ENCODE results near the gene SSH2.

SSH2 gene

GRCh38 chr17:29706045-29706431 is 224.0 kb downstream of the SSH2 start:
- TF ChIP-seq CTCF (IDR thresholded peaks at IDR 0.05): no peak
- H3K27me3 ChIP-seq: no peaks in the 10 kb centered on the region
- peaks cover 0 to 13% (median 13%) of the 10 kb centered on the region in 3 donors for H3K36me3 ChIP-seq
- no peak overlapping the region for H3K4me3 ChIP-seq
- no peak overlapping the region for H3K27ac ChIP-seq
- peaks cover 0 to 19% (median 4%) of the 10 kb centered on the region in 4 donors for H3K4me1 ChIP-seq
- DNase-seq: no peak
- intact Hi-C loops (cut with DNase I; ENCODE audit: low total_unique reads): no loop called here
- no peaks in the 10 kb centered on the region for H3K9me3 ChIP-seq

GRCh38 chr17:29705386-29705785 is 224.6 kb downstream of the SSH2 start:
- intact Hi-C loops (cut with DNase I; ENCODE audit: low total_unique reads): no loop called here
- TF ChIP-seq CTCF (IDR thresholded peaks at IDR 0.05): no peak

DNA sequence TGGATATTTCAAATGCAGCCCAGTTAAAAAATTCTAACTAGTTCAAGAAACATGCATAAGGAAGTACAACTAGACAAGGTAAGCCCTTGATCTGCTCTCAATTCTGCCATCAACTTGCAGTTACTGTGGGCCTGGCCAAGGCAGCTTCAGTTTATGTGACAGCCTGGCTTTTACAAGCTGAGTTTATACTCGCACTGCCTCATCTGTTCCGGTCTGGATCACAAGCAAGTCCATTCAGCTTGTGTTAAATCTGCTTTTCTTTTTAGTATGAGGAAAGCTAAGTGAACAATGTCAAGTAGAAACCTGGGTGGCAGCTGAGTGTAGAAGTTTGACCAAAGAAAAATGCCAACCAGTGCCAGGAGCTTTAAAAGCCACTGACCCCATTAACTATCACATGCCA is 230.7 kb downstream of the SSH2 start:
- TF ChIP-seq CTCF (IDR thresholded peaks at IDR 0.05): no peak
- no peaks in the 10 kb centered on the region for H3K4me1 ChIP-seq
- peaks cover 0 to 16% (median 13%) of the 10 kb centered on the region in 3 donors for H3K36me3 ChIP-seq
- no peak overlapping the region for H3K4me3 ChIP-seq
- H3K9me3 ChIP-seq: no peaks in the 10 kb centered on the region
- no peak for DNase-seq
- intact Hi-C loops (cut with DNase I; ENCODE audit: low total_unique reads): no loop called here
- H3K27me3 ChIP-seq: no peaks in the 10 kb centered on the region
- no peak overlapping the region for H3K27ac ChIP-seq

More at GRCh38 chr17:29705386-29705785, 224.6 kb downstream of the SSH2 start:
- peaks cover 0 to 16% (median 13%) of the 10 kb centered on the region in 3 donors for H3K36me3 ChIP-seq
- no peak overlapping the region for H3K4me3 ChIP-seq
- H3K27me3 ChIP-seq: no peaks in the 10 kb centered on the region
- H3K27ac ChIP-seq: peak overlapping the region in 1 of 2 donors; percentile 6
- no peak for DNase-seq
- peaks cover 0 to 13% (median 4%) of the 10 kb centered on the region in 4 donors for H3K4me1 ChIP-seq
- H3K9me3 ChIP-seq: no peaks in the 10 kb centered on the region

- Histone ChIP-seq H3K36me3 (peaks cover 0 to 16% (median 13%) of the 10 kb centered on the region in 3 donors), H3K27me3 (no peaks in the 10 kb centered on the region), H3K27ac (no peak overlapping the region), H3K9me3 (no peaks in the 10 kb centered on the region), H3K4me3 (no peak overlapping the region), H3K4me1 (no peaks in the 10 kb centered on the region)
- no peak for DNase-seq
- TF ChIP-seq CTCF (IDR thresholded peaks at IDR 0.05): no peak
- intact Hi-C loops (cut with DNase I; ENCODE audit: low total_unique reads): no loop called here
Measured at GRCh38 chr17:29698837-29699236, 231.2 kb downstream of the SSH2 start.

DNA sequence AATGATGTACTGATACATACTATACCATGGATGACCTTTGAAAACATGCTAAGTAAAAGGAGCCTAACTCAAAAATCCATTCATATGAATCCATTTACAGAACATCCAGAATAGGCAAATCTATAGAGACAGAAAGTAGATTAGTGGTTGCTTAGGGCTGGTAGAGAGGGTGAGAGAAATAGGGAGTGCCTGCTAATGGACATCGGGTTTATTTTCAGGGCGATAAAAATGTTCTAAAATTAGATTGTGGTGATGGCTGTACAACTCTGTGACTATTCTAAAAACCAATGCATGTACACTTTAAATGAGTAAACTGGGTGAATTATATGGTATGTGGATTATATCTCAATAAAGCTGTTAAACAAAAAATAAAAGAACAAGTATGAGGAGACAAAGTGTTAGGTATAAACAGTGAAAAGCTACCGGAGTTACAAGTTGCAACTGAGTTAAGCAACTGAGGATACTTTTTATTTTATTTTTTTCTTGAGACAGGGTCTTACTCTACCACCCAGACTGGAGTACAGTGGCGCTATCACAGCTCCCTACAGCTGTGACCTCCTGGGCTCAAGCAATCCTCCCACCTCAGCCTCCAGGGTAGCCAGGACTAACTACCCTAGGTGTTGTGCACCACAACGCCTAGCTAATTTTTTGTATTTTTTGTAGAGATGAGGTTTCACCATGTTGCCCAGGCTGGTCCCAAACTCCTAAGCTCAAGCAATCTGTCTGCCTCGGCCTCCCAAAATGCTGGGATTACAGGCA is 231.8 kb downstream of the SSH2 start:
- no peaks in the 10 kb centered on the region for H3K9me3 ChIP-seq
- no peak for TF ChIP-seq CTCF (IDR thresholded peaks at IDR 0.05)
- intact Hi-C loops (cut with DNase I; ENCODE audit: low total_unique reads): no loop called here
- no peaks in the 10 kb centered on the region for H3K27me3 ChIP-seq
- H3K36me3 ChIP-seq: peaks cover 0 to 16% (median 13%) of the 10 kb centered on the region in 3 donors
- no peaks in the 10 kb centered on the region for H3K4me1 ChIP-seq
- no peak overlapping the region for H3K4me3 ChIP-seq
- no peak for DNase-seq
- H3K27ac ChIP-seq: no peak overlapping the region

All from tibial artery (tissue), 4 donors.